GM19193 (cell line): ENCODE results near the gene USP38.

ENCODE experiments used
- POLR2A ChIP-seq: IDR thresholded peaks from 4 replicates; pipeline ENCODE4 v1.6.1; 2011; ENCODE audit not compliant: insufficient read depth, insufficient read length; ENCODE audit errors: extremely low read depth

The USP38 gene

GRCh38 chr4:143184503-143185252 is at the start of gene USP38:
Gene USP38 (plus strand): TSS chr4:143184917. CDS start chr4:143185451, 534 bp downstream.
- TF ChIP-seq POLR2A: peak; percentile 84

GRCh38 chr4:143135358-143135757 is 49.4 kb upstream of the USP38 start:
- no peak for TF ChIP-seq POLR2A

GRCh38 chr4:143140696-143141095 is 44.0 kb upstream of the USP38 start:
- no peak for TF ChIP-seq POLR2A

- TF ChIP-seq POLR2A: no peak
Observed at GRCh38 chr4:143148521-143148920, 36.2 kb upstream of the USP38 start.

GRCh38 chr4:143156853-143157252 is 27.9 kb upstream of the USP38 start:
- no peak for TF ChIP-seq POLR2A

- TF ChIP-seq POLR2A: no peak
Observed at GRCh38 chr4:143163614-143164013, 21.1 kb upstream of the USP38 start.

GRCh38 chr4:143178923-143179322 is 5.8 kb upstream of the USP38 start:
- TF ChIP-seq POLR2A: no peak

- no peak for TF ChIP-seq POLR2A
Observed at GRCh38 chr4:143183513-143184216, 1.1 kb upstream of the USP38 start.

GRCh38 chr4:143184217-143184502 is 557 bp upstream of the USP38 start:
- no peak for TF ChIP-seq POLR2A

GRCh38 chr4:143185253-143186107 is 763 bp downstream of the USP38 start:
- TF ChIP-seq POLR2A: no peak

- TF ChIP-seq POLR2A: no peak
Observed at GRCh38 chr4:143186212-143186611, 1.5 kb downstream of the USP38 start.

GRCh38 chr4:143186649-143187048 is 1.9 kb downstream of the USP38 start:
- TF ChIP-seq POLR2A: no peak

- TF ChIP-seq POLR2A: no peak
Observed at GRCh38 chr4:143188136-143189088, 3.7 kb downstream of the USP38 start.

GRCh38 chr4:143189528-143189927 is 4.8 kb downstream of the USP38 start:
- TF ChIP-seq POLR2A: no peak
